Coronary artery (tissue), 2 donors: ENCODE measurements around the gene WDR72.

ENCODE experiments used
- DNase-seq: peaks from one replicate; pipeline ENCODE4 v3.0.0-alpha.2; 2017; ENCODE audit warnings: low spot score
- H3K27ac ChIP-seq, 2 donors: fragments of 200-600 bp; sonication (generic); one replicate each; pipeline ENCODE4 v1.5.1; 2016 to 2019
- H3K4me3 ChIP-seq: fragments of 200-600 bp; sonication (generic); 2 replicates; pipeline ENCODE4 v1.5.1; 2016; ENCODE audit warnings: mild to moderate bottlenecking, moderate library complexity
- CTCF ChIP-seq: fragments of 200-600 bp; sonication (generic); IDR thresholded peaks from one replicate; pipeline ENCODE4 v1.5.1; 2019; ENCODE audit warnings: antibody characterized with exemption

The WDR72 gene

GRCh38 chr15:53536479-53537120, 222.9 kb downstream of the WDR72 start:
- DNase-seq, result no peak
- Histone ChIP-seq H3K4me3 (no peak overlapping the region), H3K27ac (no peak overlapping the region)
- TF ChIP-seq CTCF, result no peak

GRCh38 chr15:53535886-53536285, 223.6 kb downstream of the WDR72 start:
- H3K4me3 ChIP-seq, result no peak overlapping the region
- H3K27ac ChIP-seq, result no peak overlapping the region
- no peak for TF ChIP-seq CTCF
- DNase-seq, result no peak

DNA sequence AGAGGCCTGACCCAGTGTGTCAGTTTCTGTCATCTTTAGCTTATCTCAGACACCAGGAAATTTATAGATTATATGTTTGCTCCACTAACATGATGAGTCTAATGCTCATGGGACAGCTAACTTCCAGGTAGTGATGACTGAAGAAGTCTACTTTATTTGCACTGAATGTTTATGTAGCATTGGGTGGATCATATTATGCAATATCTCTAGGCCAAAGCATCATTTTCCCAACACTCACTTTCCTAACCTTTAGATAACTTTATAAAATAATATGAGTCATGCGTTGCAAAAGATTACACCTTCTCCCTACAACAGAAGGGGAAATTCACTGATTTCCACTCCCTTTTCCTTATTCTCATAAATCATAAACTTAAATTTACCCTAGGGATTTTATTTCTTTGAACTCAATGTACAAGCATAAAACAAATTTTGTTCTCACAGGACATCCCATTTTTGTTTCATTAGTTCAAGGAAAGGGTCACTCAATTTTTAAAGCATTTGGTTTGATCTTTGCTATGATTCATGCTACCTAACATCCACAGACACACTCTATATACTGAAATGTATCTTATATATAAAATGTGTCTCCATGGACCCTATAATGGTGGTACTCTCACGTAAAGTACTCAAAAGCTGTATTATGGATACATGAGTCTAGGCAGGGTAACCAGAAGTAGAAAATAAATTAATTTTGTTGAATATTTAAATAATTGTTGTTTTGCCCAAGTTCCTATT, 225.2 kb downstream of the WDR72 start:
- no peak for TF ChIP-seq CTCF
- DNase-seq, result no peak
- no peak overlapping the region for H3K4me3 ChIP-seq
- no peak overlapping the region for H3K27ac ChIP-seq

DNA sequence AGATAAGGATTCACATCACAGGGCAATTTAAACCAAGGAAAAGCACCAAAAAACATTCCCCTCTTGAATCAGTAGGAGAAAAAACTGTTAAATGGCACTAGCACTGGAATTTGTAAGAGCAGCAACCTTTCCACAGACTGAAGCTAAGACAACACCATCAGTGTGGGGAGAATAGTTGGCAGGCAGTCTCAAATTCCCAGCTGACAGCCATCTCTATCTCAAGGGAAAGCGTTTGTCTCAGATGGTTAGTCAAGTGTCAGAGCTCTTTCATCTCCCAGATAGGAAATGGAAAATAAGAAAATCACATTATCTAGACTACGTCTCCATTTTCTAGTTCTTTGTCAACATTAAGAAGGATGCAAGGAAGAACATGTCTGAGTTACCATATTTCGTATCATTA, 228.7 kb downstream of the WDR72 start:
- no peak overlapping the region for H3K4me3 ChIP-seq
- no peak for DNase-seq
- TF ChIP-seq CTCF, result no peak
- H3K27ac ChIP-seq, result no peak overlapping the region

DNA sequence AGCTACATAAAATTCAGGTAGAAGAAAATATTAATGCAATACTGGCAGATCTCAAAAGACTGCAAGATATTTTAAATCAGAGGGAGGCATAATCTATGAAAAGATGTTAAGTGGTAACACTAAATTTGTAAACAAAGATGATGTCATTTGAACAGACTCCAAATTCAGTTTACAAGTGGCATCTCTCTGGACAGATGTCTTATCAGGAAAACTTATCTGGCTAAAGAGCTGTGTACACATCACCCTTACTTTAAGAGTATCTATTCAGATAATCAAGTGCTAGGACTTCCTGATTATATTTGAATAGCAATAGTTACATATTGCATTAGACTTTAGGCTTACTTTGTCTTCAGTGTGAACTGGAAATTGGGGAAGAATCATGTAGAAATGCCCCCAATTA, 231.5 kb downstream of the WDR72 start:
- no peak for TF ChIP-seq CTCF
- no peak for DNase-seq
- no peak overlapping the region for H3K27ac ChIP-seq

DNA sequence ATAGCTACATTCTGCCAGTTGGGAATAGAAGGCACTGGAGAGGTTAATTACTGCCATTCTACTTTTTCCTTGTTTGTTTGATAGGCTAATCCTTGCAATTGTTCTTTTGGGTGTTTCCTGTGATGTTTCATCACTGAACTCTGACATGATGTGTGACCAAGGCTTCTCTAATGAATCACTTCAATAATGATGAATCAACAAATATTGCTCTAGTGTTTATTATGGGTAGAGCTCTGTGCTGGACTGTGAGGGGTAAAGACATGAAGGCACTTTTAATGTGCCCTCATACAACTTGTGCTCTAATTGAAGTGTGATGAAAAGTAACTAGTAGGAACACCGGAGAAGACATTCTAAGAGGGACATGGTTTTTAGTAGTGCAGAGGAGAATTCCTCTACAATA, 233.6 kb downstream of the WDR72 start:
- H3K4me3 ChIP-seq, result no peak overlapping the region
- DNase-seq, result no peak
- no peak overlapping the region for H3K27ac ChIP-seq
- TF ChIP-seq CTCF, result no peak

More for the DNA sequence above, 231.5 kb downstream of the WDR72 start:
- no peak overlapping the region for H3K4me3 ChIP-seq

GRCh38 chr15:53522991-53523390, 236.5 kb downstream of the WDR72 start:
- Histone ChIP-seq H3K4me3 (no peak overlapping the region), H3K27ac (no peak overlapping the region)
- no peak for TF ChIP-seq CTCF
- no peak for DNase-seq
